H1 (cell line): ENCODE data around the gene ARHGEF2. TPM values are rescaled to one million over a fixed set of nuclear protein-coding genes. Genes with fewer than 3 reads are reported as not detected.

Experiments
- CBX5 ChIP-seq: fragments of 300-800, 300-1000 bp; sonication (generic); IDR thresholded peaks from 2 replicates; pipeline ENCODE4 v1.7.1; 2016; ENCODE audit warnings: antibody characterized with exemption, low read length, low read depth
- CHD7 ChIP-seq: fragments of 300-600 bp; sonication (generic); IDR thresholded peaks from 2 replicates; pipeline ENCODE4 v1.7.1; 2012; ENCODE audit warnings: low read length, moderate library complexity, mild to moderate bottlenecking, inconsistent platforms; ENCODE audit not compliant: insufficient replicate concordance
- EGR1 ChIP-seq: IDR thresholded peaks from 2 replicates; pipeline ENCODE4 v1.6.1; 2011; ENCODE audit warnings: low read depth, low read length, borderline replicate concordance
- EP300 ChIP-seq, 2 experiments: IDR thresholded peaks; 1 replicate in 1 of 2; 2 replicates in 1 of 2; pipeline ENCODE4 v1.6.1; 2011 to 2012; ENCODE audit warnings: low read depth in 2 of 2, low read length in 2 of 2, mild to moderate bottlenecking in 2 of 2, borderline replicate concordance in 1 of 2, inconsistent platforms in 1 of 2, moderate library complexity in 1 of 2
- RAD21 ChIP-seq, 2 experiments: IDR thresholded peaks in 1 of 2; conservative IDR thresholded peaks in 1 of 2; 2 replicates each; pipeline ENCODE4 v1.6.1; 2011; ENCODE audit warnings: low read depth in 2 of 2, low read length in 2 of 2, improper control_type of control experiment in 1 of 2, inconsistent platforms in 1 of 2, mild to moderate bottlenecking in 1 of 2, moderate library complexity in 1 of 2
- polyA plus RNA-seq, 7 experiments: library from polyadenylated mRNA; depleted of rRNA in 3 of 7; stranded (reverse) in 5 of 7; unstranded in 2 of 7; fragments of >200 nt in 5 of 7; fragments of 200-250 nt in 2 of 7; gene quantifications; 1 replicate in 5 of 7; 2 replicates in 1 of 7; 4 replicates in 1 of 7; pipeline versions ENCODE4 v1.2.1 to v1.2.3, GENCODE V29; 2011 to 2013; ENCODE audit warnings: missing spikeins in 2 of 7, mixed read lengths in 2 of 7
- total RNA-seq: library from RNA; stranded (reverse); fragmentation: NEBNext Ultra II Directional; extraction: Animal tissue kit (Norgen Biotek cat#: 25700); gene quantifications from 2 replicates; pipeline ENCODE4 v1.2.1, GENCODE V29; 2021

The ARHGEF2 gene
- total and polyA plus RNA-seq, 2 of the 8 experiments (the other 6 are each of a cell fraction or from before 2014, with no cell fraction given) = 42.7 to 80.5 TPM

- TF ChIP-seq CHD7 (no peak), EGR1 (no peak), RAD21 (IDR thresholded peaks at IDR 0.05 in 1 of 2, conservative IDR thresholded peaks at IDR 0.05 in 1 of 2; ENCODE audit: low read depth in 2 of 2, low read length in 2 of 2) (no peak), EP300 (IDR thresholded peaks at IDR 0.05; ENCODE audit: borderline replicate concordance in 1 of 2, low read depth in 2 of 2, low read length in 2 of 2) (no peak), CBX5 (no peak)
Observed at GRCh38 chr1:156012051-156012817, 33.9 kb upstream of the ARHGEF2 start (continued).
